IPS DF 6.9 (cell line): ENCODE results near the gene ITSN2.
A peak's percentile ranks its signal among the peaks of the same experiment; 100 is the strongest.

Source experiments
- DNase-seq: peaks from one replicate; pipeline ENCODE4 v3.0.0-alpha.2; 2013; ENCODE audit warnings: low read depth, low spot score
- H3K27ac ChIP-seq: one replicate; pipeline ENCODE4 v1.5.1; 2013; ENCODE audit warnings: low read length, control low read depth
- H3K27me3 ChIP-seq: 2 replicates; pipeline ENCODE4 v1.6.1; 2013; ENCODE audit warnings: mild to moderate bottlenecking, low read length; ENCODE audit not compliant: control insufficient read depth, insufficient read depth
- H3K36me3 ChIP-seq: 2 replicates; pipeline ENCODE4 v1.6.1; 2013; ENCODE audit warnings: low read length; ENCODE audit not compliant: control insufficient read depth, insufficient read depth
- H3K4me1 ChIP-seq: 2 replicates; pipeline ENCODE4 v1.6.1; 2013; ENCODE audit warnings: low read length; ENCODE audit not compliant: control insufficient read depth, insufficient read depth
- H3K4me3 ChIP-seq: 2 replicates; pipeline ENCODE4 v1.5.1; 2013; ENCODE audit warnings: mild to moderate bottlenecking, low read length
- H3K9me3 ChIP-seq: 2 replicates; pipeline ENCODE4 v1.6.1; 2013; ENCODE audit warnings: low read length, inconsistent platforms; ENCODE audit not compliant: control insufficient read depth, insufficient read depth
- WGBS: extraction: QIAGEN DNeasy Blood & Tissue Kit; methylation state at CpG from one replicate; pipeline ENCODE4 v1.1.7; 2013; ENCODE audit warnings: mixed read lengths, missing lambda C conversion rate; ENCODE audit not compliant: insufficient read length, insufficient coverage; 5-methylcytosine and 5-hydroxymethylcytosine counted together

ITSN2 gene

DNA sequence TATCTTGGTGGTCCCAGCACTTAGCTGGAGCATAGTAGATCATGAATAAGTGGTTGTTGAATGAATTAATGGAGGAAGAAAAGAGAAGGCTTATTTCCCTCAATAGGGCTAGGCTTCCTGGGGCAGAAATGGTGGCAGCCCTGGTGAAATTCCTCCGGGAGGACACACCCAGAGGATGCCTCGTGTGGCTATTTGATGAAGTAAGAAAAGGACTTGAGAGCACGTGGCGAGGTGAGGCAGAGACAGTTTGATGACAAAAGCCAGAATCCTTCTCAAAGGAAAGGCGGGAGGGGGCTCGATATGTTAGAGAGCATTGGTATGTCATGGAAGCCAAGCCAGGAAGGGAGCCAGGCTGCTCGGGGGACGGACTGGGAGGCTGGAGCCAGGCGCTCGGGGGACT, 170.8 kb downstream of the ITSN2 start:
- no CpG with 5 or more reads among the region's 10 CpGs for WGBS

DNA sequence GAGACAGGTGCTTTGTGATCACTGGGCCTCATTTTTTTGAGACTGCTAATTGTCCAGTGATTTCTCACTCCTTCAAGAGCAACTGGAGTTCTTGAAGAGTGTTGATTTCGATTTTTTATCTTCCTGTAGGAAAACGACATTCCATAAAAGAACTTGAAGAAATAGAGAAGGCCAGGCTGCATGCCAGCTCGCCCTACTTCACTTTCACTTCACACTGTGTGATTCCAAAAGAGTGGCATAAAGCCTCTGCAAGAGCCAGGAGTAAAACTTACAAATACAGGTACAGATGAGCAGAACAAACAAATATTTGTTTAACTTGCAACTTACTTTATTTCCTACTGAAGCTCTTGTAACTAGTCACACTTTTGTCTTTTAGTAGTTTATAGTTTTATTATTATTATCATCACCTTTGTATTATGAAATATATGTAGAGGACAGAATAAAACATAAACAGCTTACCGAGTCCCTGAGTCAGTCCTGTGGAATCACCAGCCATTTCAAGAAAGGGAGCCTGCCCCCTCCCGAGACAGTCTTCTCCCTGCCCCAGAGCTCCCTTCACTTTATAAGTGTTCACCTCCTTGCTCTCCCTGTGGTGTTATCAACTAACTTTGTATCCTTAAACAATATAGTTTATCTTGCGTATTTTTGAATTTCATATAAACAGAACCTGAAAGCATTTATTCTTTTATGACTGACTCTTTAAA, 176.8 kb downstream of the ITSN2 start:
- Histone ChIP-seq H3K27me3 (no peaks in the 10 kb centered on the region), H3K9me3 (no peaks in the 10 kb centered on the region), H3K36me3 (no peaks in the 10 kb centered on the region), H3K27ac (no peak overlapping the region), H3K4me3 (no peak overlapping the region), H3K4me1 (no peaks in the 10 kb centered on the region)
- DNase-seq, result no peak
- WGBS, result no CpG with 5 or more reads among the region's 6 CpGs

More for the DNA sequence above, 170.8 kb downstream of the ITSN2 start:
- Histone ChIP-seq H3K27me3 (no peaks in the 10 kb centered on the region; the same call in 1 of the 2 replicates), H3K4me1 (no peaks in the 10 kb centered on the region), H3K9me3 (no peaks in the 10 kb centered on the region), H3K36me3 (no peaks in the 10 kb centered on the region), H3K27ac (no peak overlapping the region), H3K4me3 (no peak overlapping the region)
- no peak for DNase-seq

DNA sequence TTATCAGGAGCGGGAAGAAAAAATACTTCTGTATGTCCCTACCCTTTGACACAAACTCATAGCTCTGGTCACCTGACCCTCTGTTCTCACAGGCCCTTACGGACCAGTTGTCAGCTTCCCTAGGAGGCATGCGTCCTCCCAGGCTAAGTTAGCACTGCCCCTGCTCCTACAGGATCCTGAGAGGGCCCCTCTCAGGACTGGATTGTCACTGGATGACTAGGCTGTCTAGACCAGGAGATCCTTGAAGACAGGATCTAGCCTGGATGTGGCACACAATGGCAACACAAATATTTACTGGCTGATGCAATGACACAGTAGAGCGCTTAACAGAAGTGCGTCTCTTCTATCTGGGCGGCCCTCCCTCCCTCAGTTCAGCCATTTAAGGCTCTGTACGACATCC, 177.8 kb downstream of the ITSN2 start:
- Histone ChIP-seq H3K4me1 (no peaks in the 10 kb centered on the region), H3K36me3 (no peaks in the 10 kb centered on the region), H3K27ac (no peak overlapping the region), H3K4me3 (no peak overlapping the region), H3K9me3 (no peaks in the 10 kb centered on the region), H3K27me3 (no peaks in the 10 kb centered on the region; the same call in 1 of the 2 replicates)
- no CpG with 5 or more reads among the region's 7 CpGs for WGBS
- DNase-seq, result no peak

DNA sequence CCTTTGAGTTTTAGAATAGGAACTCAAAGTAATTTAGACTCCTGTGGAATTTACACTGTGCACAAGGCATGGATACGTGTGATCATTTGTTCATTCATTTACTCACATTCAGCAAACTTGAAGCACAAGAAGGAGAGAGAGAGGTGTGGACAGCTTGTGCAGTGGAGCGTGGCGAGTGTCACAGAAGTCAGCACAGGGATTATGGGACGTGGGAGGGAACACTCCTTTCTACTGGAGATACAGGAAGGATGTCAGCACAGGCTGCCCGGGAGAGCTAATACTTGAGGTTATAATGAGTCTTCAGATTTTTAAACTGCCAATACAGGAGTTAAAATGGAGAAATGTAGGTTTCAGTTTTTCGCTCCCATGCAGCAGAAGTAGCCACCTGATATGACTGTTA, 178.5 kb downstream of the ITSN2 start:
- no peak for DNase-seq
- no peaks in the 10 kb centered on the region for H3K9me3 ChIP-seq
- WGBS, result no CpG with 5 or more reads among the region's 6 CpGs
- H3K4me3 ChIP-seq, result no peak overlapping the region
- H3K27me3 ChIP-seq, result no peaks in the 10 kb centered on the region; the same call in 1 of the 2 replicates
- no peaks in the 10 kb centered on the region for H3K4me1 ChIP-seq
- H3K27ac ChIP-seq, result no peak overlapping the region
- H3K36me3 ChIP-seq, result no peaks in the 10 kb centered on the region

DNA sequence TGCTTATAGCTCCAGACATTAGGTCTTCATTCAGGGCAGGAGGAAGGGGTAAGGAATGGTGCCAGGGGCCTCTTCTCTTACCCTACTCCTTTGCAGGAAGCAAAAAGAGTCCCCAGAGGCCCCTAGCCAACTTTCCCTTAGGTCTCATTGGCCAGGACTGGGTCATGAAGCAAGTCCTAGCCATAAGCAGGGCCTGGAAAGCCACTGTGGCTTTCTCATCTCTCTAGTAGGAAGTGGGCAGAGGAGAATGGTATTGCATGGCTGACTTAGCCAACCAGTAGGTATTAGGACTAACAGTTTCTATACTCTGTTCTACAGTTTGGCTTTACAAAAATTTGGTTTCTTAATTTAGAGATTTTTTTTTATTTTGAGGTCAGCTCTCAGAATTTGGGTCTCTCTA, 180.7 kb downstream of the ITSN2 start:
- DNase-seq, result no peak

DNA sequence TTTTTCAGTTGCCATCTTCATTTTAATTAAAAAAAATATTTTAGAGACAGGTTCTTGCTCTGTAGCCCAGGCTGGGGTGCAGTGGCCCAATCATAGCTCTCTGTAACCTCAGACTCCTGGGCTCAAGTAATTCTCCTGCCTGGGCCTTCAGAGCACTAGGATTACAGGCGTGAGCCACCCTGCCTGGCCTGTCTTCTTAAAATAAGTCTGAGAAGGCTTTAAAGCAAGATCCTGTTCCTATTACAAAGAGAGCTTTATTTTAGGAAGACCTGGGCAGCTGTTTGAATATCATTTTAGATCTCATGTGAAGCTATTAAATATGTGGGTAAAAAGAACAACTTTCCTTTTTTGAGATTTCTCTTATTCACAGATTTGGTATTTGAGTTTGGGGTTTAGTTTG, 184.0 kb downstream of the ITSN2 start:
- Histone ChIP-seq H3K27ac (no peak overlapping the region), H3K36me3 (no peaks in the 10 kb centered on the region), H3K4me1 (no peaks in the 10 kb centered on the region), H3K4me3 (no peak overlapping the region), H3K27me3 (no peaks in the 10 kb centered on the region; the same call in 1 of the 2 replicates), H3K9me3 (no peaks in the 10 kb centered on the region)
- DNase-seq, result no peak
- no CpG with 5 or more reads among the region's 1 CpG for WGBS

More for the DNA sequence above, 180.7 kb downstream of the ITSN2 start:
- Histone ChIP-seq H3K27me3 (no peaks in the 10 kb centered on the region; the same call in 1 of the 2 replicates), H3K9me3 (no peaks in the 10 kb centered on the region), H3K4me3 (no peak overlapping the region), H3K36me3 (no peaks in the 10 kb centered on the region), H3K27ac (no peak overlapping the region), H3K4me1 (no peaks in the 10 kb centered on the region)

DNA sequence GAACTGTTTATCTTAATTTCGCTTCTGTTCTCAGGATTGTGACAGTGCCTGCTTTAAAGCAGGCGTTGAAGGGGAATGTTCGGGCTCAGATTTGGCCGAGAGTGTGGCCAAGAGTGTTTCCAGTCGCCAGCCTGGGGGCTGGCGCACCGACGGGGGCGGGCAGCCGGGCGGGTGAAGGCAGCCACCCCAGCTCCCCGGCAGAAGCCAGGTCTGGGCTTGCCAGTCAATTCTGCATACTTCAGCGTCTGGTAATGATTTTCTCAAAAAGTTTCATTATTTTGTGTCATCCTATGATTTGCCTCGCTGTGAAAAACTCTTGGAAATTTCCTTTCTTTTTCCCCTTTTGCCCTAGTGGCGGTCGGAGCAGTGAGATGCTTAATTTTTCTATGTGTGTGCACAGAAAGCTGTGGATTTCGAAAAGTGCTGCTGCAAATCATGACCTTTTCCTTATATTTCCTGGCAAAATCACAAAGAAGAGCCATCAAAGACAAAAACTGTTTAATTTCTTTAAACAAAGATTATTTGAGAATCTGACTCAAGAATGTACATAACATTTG, 184.6 kb downstream of the ITSN2 start:
- DNase-seq, result no peak

DNA sequence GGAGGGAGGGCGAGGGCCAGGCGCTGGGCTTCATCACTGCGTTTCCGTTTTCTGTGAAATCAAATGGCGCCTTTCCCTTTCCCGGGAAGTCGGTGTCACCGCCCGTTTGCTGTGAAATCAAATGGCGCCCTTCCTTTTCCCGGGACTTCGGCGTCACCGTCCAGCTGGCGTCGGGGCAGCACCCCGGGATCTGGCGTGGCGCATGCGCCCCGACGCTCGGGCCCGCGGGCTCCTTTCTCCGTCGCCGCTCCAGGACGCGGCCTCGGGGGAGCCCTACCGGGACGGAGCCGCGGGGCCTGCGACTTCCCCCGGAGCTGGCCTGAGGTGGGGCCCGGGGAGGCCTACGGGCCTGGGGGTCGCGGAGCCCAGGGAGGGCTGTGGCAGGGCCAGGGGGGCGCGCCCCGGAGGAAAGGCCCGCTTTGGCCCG, 185.5 kb downstream of the ITSN2 start, which contains the start of gene FAM228A:
TSS of gene FAM228A (plus strand) at position 203 of the 427 bp plus-strand sequence. CDS start 428 bp downstream, outside the sequence.
- Histone ChIP-seq H3K27me3 (no peaks in the 10 kb centered on the region; the same call in 1 of the 2 replicates), H3K36me3 (no peaks in the 10 kb centered on the region), H3K4me3 (no peak within 1 kb of the TSS), H3K9me3 (no peaks in the 10 kb centered on the region), H3K27ac (no peak within 1 kb of the TSS), H3K4me1 (no peaks in the 10 kb centered on the region)
- no CpG with 5 or more reads among the region's 46 CpGs for WGBS
- no peak for DNase-seq

More for the DNA sequence above, 184.6 kb downstream of the ITSN2 start:
- Histone ChIP-seq H3K27me3 (no peaks in the 10 kb centered on the region; the same call in 1 of the 2 replicates), H3K9me3 (no peaks in the 10 kb centered on the region), H3K4me3 (no peak overlapping the region), H3K27ac (no peak overlapping the region), H3K36me3 (no peaks in the 10 kb centered on the region), H3K4me1 (no peaks in the 10 kb centered on the region)
- no CpG with 5 or more reads among the region's 17 CpGs for WGBS

DNA sequence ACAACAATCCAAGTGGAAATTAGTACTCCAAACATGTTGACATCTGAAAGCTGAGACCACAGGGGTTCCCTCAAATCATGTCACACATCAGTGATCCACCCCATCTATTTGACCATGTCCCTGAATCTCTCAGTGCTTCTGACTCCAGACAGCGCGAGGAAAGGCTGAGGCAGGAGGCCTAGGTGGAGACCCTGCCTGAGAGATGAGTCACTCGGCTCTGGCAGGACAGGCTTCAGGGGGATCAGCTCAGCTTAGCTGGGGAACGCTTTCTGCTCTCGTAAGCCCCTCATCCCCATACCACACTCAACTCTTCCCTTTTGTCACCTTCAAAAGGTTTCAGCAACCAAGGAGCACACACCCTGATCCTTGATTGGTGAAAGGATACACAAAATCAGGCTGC, 191.3 kb downstream of the ITSN2 start:
- no peak overlapping the region for H3K4me3 ChIP-seq
- no peak overlapping the region for H3K27ac ChIP-seq
- no peaks in the 10 kb centered on the region for H3K4me1 ChIP-seq
- no peak for DNase-seq
- H3K27me3 ChIP-seq, result no peaks in the 10 kb centered on the region
- H3K36me3 ChIP-seq, result no peaks in the 10 kb centered on the region
- no peaks in the 10 kb centered on the region for H3K9me3 ChIP-seq
- WGBS, result no CpG with 5 or more reads among the region's 5 CpGs

DNA sequence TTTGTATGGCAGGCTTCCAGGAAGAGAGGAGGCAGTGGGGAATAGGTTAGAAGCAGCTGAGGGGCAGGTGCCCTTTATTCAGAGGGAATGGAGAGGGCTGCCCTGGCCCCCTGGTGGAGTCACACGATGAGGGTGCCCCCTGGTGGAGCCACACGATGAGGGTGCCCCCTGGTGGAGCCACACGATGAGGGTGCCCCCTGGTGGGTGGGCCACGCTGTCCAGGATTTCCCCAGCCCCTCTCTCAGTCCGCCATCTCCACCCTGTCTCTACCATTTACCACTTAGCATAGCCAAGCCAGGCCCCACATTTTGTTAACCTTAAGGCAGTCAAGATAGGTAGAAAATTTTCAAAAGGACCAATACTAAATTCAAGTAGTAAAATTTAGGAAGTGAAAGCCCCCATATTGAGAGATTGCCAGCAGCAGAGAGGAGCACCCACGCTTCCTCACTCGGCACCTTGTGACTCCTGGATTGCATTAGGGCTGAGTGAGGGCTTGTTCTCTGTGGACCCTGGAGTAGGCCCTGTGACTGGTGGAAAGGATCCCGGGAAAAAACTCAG, 195.8 kb downstream of the ITSN2 start:
- peak; percentile 20 for DNase-seq
- Histone ChIP-seq H3K27ac (no peak overlapping the region), H3K36me3 (no peaks in the 10 kb centered on the region), H3K27me3 (no peaks in the 10 kb centered on the region), H3K4me3 (no peak overlapping the region), H3K9me3 (no peaks in the 10 kb centered on the region), H3K4me1 (no peaks in the 10 kb centered on the region)
- no CpG with 5 or more reads among the region's 8 CpGs for WGBS
